ENCODE measurements around the gene MYG1.

MYG1 gene

GRCh38 chr12:53267999-53268629 is 31.4 kb upstream of the MYG1 start, which contains the start of gene ESPL1:
ESPL1 (plus strand) TSS chr12:53268299; CDS start chr12:53268767, 468 bp downstream.
- TF ChIP-seq MYC (IDR thresholded peaks at IDR 0.05; ENCODE audit: low read depth, low read length) = peak; percentile 35; the same call in 1 of the 2 replicates
- TF ChIP-seq POLR2A (IDR thresholded peaks at IDR 0.05; ENCODE audit: extremely low read depth, insufficient read length) = peak; percentile 43
- peak; percentile 34 for TF ChIP-seq CTCF (IDR thresholded peaks at IDR 0.05; ENCODE audit: low read depth, low read length)
- TF ChIP-seq MAX (IDR thresholded peaks at IDR 0.05; ENCODE audit: low read depth, low read length) = peak; percentile 53
- DNase-seq (ENCODE audit: low read depth) = peak; percentile 94
- peak within 1 kb of the TSS; percentile 75 for H3K4me3 ChIP-seq (ENCODE audit: low read depth, low read length)

- DNase-seq (ENCODE audit: low read depth) = no peak
- peak overlapping the region; percentile 75 for H3K4me3 ChIP-seq (ENCODE audit: low read depth, low read length)
- TF ChIP-seq CTCF (IDR thresholded peaks at IDR 0.05; ENCODE audit: low read depth, low read length) (no peak), MYC (IDR thresholded peaks at IDR 0.05; ENCODE audit: low read depth, low read length) (no peak), MAX (IDR thresholded peaks at IDR 0.05; ENCODE audit: low read depth, low read length) (no peak), POLR2A (IDR thresholded peaks at IDR 0.05; ENCODE audit: extremely low read depth, insufficient read length) (no peak)
Observed at GRCh38 chr12:53268630-53269562, 30.6 kb upstream of the MYG1 start.

- no peak for DNase-seq (ENCODE audit: low read depth)
- H3K4me3 ChIP-seq (ENCODE audit: low read depth, low read length) = no peak overlapping the region
- TF ChIP-seq POLR2A (IDR thresholded peaks at IDR 0.05; ENCODE audit: extremely low read depth, insufficient read length) (no peak), MYC (IDR thresholded peaks at IDR 0.05; ENCODE audit: low read depth, low read length) (no peak), MAX (IDR thresholded peaks at IDR 0.05; ENCODE audit: low read depth, low read length) (no peak), CTCF (IDR thresholded peaks at IDR 0.05; ENCODE audit: low read depth, low read length) (no peak)
Observed at GRCh38 chr12:53274445-53274844, 25.1 kb upstream of the MYG1 start.

- no peak for DNase-seq (ENCODE audit: low read depth)
- TF ChIP-seq MAX (IDR thresholded peaks at IDR 0.05; ENCODE audit: low read depth, low read length) (no peak), MYC (IDR thresholded peaks at IDR 0.05; ENCODE audit: low read depth, low read length) (no peak), CTCF (IDR thresholded peaks at IDR 0.05; ENCODE audit: low read depth, low read length) (no peak), POLR2A (IDR thresholded peaks at IDR 0.05; ENCODE audit: extremely low read depth, insufficient read length) (no peak)
- no peak overlapping the region for H3K4me3 ChIP-seq (ENCODE audit: low read depth, low read length)
Observed at GRCh38 chr12:53276511-53276910, 23.0 kb upstream of the MYG1 start.

- TF ChIP-seq MAX (IDR thresholded peaks at IDR 0.05; ENCODE audit: low read depth, low read length) (no peak), POLR2A (IDR thresholded peaks at IDR 0.05; ENCODE audit: extremely low read depth, insufficient read length) (no peak), MYC (IDR thresholded peaks at IDR 0.05; ENCODE audit: low read depth, low read length) (no peak), CTCF (IDR thresholded peaks at IDR 0.05; ENCODE audit: low read depth, low read length) (no peak)
- DNase-seq (ENCODE audit: low read depth) = no peak
- H3K4me3 ChIP-seq (ENCODE audit: low read depth, low read length) = no peak overlapping the region
Observed at GRCh38 chr12:53277981-53278380, 21.5 kb upstream of the MYG1 start.

All from NB4 (cell line).